GM21423 (cell line): ENCODE data around the gene SMAP1.

Experiments used
- ATAC-seq: cut with Tn5 transposase; IDR thresholded peaks from one replicate; pipeline ENCODE4 v1.9.1; 2021; ENCODE audit warnings: mild to moderate bottlenecking, moderate library complexity; ENCODE audit not compliant: unreplicated experiment

SMAP1 gene

GRCh38 chr6:70884074-70884983, 216.6 kb downstream of the SMAP1 start:
- ATAC-seq: peak; percentile 73

DNA sequence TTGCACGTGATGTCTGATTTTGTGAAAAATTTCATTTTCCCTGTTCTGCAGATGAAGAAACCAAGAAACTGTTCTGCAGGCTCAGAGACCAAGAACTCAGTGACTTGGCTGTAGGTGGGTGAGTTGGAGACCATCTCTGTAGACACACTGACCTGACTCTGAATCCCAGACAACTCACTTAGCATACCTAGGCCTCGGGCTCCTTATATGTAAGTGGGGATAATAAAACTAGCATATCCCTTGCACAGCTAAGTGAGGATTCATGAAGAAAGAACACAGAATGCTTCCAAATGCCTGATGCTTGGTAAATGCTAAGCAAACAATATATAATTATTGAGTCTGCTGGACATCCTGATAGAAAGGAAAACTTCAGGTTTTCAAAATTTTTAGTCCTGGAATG, 218.4 kb downstream of the SMAP1 start:
- no peak for ATAC-seq

GRCh38 chr6:70886661-70887060, 219.0 kb downstream of the SMAP1 start:
- ATAC-seq: no peak

- no peak for ATAC-seq
These were observed 221.6 kb downstream of the SMAP1 start for GRCh38 chr6:70889270-70889669.

DNA sequence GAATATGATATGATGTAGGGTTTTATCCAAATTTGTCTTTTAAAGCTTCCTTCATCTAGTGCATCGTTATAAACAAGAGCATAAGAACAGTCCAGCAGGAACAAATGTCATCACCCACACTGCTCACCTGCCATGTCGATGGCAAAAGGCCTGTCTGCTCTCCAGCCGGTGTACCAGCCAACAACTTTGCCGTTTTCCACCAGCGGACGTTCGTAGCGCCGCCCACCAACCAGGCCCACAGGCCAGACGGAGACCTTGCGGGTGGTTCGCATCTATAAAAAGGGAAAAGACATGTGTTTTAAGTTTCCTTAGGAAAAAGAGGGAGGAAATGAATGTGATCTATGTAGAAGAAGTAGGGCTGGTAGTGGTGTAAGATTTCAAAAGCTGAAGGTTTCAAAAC, 226.3 kb downstream of the SMAP1 start:
- ATAC-seq: no peak

GRCh38 chr6:70900047-70900446, 232.4 kb downstream of the SMAP1 start:
- ATAC-seq: no peak

DNA sequence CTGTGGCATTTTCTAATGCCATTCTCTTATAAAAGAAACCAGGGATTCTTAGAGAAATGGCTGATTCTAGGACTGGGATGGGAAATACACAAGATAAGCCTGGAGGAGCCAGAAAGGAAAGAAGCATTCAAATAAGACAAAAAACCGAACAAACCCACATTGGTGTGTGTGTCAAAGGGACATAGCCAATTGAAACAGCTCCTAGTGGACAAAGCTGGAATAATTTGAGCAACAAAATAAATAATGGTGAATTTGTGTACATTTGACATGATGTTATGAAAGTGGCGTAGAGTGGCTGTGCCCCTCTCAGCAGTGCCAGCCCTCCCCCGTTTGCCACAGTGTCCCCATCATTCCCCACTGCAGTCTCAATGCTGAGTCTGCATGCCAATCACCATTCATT, 233.6 kb downstream of the SMAP1 start:
- no peak for ATAC-seq

DNA sequence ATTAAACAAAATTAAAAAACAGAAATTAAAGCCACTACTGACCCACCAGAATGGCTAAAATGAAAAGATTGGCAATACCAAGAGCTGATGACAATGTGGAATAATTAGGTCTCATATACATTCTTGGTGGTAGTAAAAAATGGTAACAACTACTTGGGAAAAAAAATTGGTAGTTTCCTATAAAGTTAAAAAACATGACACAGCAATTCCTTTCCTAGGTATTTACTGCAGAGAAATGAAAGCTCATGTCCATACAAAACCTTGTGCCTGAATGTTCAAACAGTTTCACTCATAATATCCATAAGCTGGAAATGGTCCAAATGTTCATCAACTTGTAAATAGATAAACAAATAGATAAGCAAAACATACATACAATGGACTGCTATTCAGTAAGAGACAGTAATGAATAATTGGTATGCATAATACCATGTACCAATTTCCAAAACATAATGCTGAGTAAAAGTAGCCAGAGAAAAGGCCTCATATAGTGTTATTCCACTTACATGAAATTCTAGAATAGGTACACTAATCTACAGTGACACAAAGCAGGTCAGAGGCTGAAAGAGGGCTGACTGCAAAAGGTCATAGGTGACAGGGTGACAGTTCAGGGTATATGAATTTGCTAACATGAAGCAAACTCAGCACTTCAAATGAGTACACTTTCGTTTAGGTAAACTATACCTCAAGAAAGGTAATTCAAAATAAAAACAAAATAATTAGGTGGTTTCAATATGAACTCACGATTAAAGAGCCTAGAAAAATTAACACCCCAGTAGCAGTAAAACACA, 236.2 kb downstream of the SMAP1 start:
- ATAC-seq: no peak

- ATAC-seq: no peak
These were observed 238.1 kb downstream of the SMAP1 start for GRCh38 chr6:70905742-70906141.
